Activated effector memory CD4-positive, alpha-beta T cell treated with Interleukin-2 at 50 U/mL for 16 hours (primary cell): Measurements from ENCODE around the gene RPL13.

ENCODE experiments used
- DNase-seq: peaks from one replicate; pipeline ENCODE4 v3.0.0-alpha.2; 2020

RPL13 gene

GRCh38 chr16:89600427-89600826 is 39.9 kb downstream of the RPL13 start:
- DNase-seq: no peak

- no peak for DNase-seq
Observed at GRCh38 chr16:89600956-89601355, 40.5 kb downstream of the RPL13 start.

- no peak for DNase-seq
Observed at GRCh38 chr16:89601906-89602272, 41.4 kb downstream of the RPL13 start.

GRCh38 chr16:89602273-89602951 is 41.9 kb downstream of the RPL13 start:
- DNase-seq: peak; percentile 42

GRCh38 chr16:89602952-89603590 is 42.6 kb downstream of the RPL13 start:
- no peak for DNase-seq

- no peak for DNase-seq
Observed at GRCh38 chr16:89604764-89605163, 44.3 kb downstream of the RPL13 start.

GRCh38 chr16:89605186-89605970 is 44.9 kb downstream of the RPL13 start:
- DNase-seq: no peak

GRCh38 chr16:89606006-89606405 is 45.5 kb downstream of the RPL13 start:
- DNase-seq: no peak

- no peak for DNase-seq
Observed at GRCh38 chr16:89607453-89607852, 47.0 kb downstream of the RPL13 start.

- DNase-seq: no peak
Observed at GRCh38 chr16:89607937-89608740, 47.7 kb downstream of the RPL13 start.

- DNase-seq: no peak
Observed at GRCh38 chr16:89610108-89610453, 49.6 kb downstream of the RPL13 start.

GRCh38 chr16:89612415-89613166 is 52.1 kb downstream of the RPL13 start:
- no peak for DNase-seq

- DNase-seq: no peak
Observed at GRCh38 chr16:89613231-89613953, 52.9 kb downstream of the RPL13 start, which contains the start of gene DPEP1. TSS of gene DPEP1 (plus strand) at chr16:89613642. CDS start at chr16:89630411, 16,769 bp downstream.

GRCh38 chr16:89613954-89614459 is 53.5 kb downstream of the RPL13 start:
- no peak for DNase-seq
